ENCODE data around the gene SEC63. TPM values are rescaled to one million over a fixed set of nuclear protein-coding genes. Genes with fewer than 3 reads are reported as not detected.

SEC63 gene
- total RNA-seq, 1 experiment from 2014 or later = 16.7 TPM

DNA sequence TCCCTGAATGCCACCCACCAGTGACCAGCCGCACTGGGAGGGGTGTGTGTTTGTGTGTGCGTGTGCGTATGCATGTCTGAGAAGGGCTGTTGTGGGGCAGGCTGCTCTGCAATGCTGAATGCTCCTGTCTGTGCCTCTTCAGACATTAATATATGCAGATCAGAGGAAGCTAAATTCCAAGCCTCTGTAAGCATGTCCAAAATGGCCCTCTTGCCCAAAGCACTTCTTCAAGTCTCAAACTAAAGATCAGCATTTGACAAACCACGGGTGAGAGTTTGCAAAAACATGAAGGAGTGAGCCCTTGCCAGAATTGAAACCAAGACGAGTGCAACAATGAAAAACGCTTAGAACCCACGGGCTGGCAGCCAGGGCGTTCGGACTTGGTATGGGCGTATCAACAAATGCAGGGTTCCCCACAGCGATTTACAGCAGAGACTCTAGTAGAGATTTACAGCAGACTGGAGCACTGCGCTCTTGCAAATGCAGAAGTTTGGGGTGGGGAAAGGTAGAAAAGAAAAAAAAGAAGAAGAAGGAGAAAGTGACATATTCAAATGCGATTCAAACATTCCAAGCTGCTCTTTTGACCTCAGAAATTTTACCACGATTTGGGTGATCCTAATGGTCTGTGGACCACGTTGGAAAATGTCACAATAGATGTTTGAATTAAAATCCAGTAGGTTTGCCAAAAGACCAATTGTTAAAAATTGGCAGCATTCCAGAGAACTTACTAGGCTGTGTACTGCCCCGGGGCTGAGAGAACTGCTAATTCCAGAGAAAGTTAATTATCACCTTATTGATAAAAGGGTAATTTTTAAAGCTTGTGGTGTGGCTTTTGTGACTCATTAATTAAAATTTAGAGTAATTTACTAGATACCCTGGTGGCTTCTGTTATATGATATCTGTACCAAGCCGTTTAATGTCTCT is 137.4 kb downstream of the SEC63 start:
- peaks cover 12% of the 10 kb centered on the region for H3K27me3 ChIP-seq (replicated peaks)
- peak in 1 of 2 experiments; percentile 25 for DNase-seq (ENCODE audit: low read depth in 1 of 2, low spot score in 2 of 2)
- peak overlapping the region; percentile 11 for H3K4me3 ChIP-seq
- H3K36me3 ChIP-seq = no peaks in the 10 kb centered on the region
- H3K9me3 ChIP-seq (replicated peaks) = no peaks in the 10 kb centered on the region
- H3K27ac ChIP-seq = no peak overlapping the region
- peaks cover 12% of the 10 kb centered on the region for H3K4me1 ChIP-seq (replicated peaks)

- Histone ChIP-seq H3K36me3 (no peaks in the 10 kb centered on the region), H3K27ac (no peak overlapping the region), H3K9me3 (replicated peaks) (no peaks in the 10 kb centered on the region), H3K4me3 (no peak overlapping the region), H3K4me1 (replicated peaks) (peaks cover 12% of the 10 kb centered on the region), H3K27me3 (replicated peaks) (peaks cover 12% of the 10 kb centered on the region)
- no peak for DNase-seq (ENCODE audit: low read depth in 1 of 2, low spot score in 2 of 2)
Measured at GRCh38 chr6:107819964-107820337, 138.1 kb downstream of the SEC63 start.

- Histone ChIP-seq H3K27me3 (replicated peaks) (peaks cover 12% of the 10 kb centered on the region), H3K4me3 (no peak overlapping the region), H3K9me3 (replicated peaks) (no peaks in the 10 kb centered on the region), H3K27ac (no peak overlapping the region), H3K4me1 (replicated peaks) (peaks cover 12% of the 10 kb centered on the region), H3K36me3 (no peaks in the 10 kb centered on the region)
- DNase-seq (ENCODE audit: low read depth in 1 of 2, low spot score in 2 of 2) = no peak
Measured at GRCh38 chr6:107819217-107819616, 138.8 kb downstream of the SEC63 start.

DNA sequence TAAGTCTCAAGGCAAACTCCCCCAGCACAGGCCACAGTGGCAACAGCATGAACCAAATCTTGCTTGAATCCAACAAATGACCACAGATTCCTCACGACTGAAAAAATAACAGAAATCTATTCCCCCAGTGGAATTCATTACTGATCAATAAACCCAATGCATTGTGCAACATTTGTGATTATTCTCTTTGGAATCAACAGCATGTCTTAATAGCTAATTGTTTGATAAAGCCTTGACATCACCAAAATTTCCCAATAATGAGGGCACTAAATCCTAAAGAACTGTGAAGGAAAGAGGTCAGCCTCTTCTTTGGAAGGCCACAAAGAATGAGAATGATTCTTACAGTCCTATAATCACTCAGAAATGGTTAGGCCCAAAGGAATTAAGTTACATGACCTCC is 139.7 kb downstream of the SEC63 start:
- H3K4me3 ChIP-seq = no peak overlapping the region
- H3K36me3 ChIP-seq = no peaks in the 10 kb centered on the region
- no peak overlapping the region for H3K27ac ChIP-seq
- peaks cover 12% of the 10 kb centered on the region for H3K27me3 ChIP-seq (replicated peaks)
- no peak for DNase-seq (ENCODE audit: low read depth in 1 of 2, low spot score in 2 of 2)
- H3K4me1 ChIP-seq (replicated peaks) = peaks cover 12% of the 10 kb centered on the region
- H3K9me3 ChIP-seq (replicated peaks) = no peaks in the 10 kb centered on the region

DNA sequence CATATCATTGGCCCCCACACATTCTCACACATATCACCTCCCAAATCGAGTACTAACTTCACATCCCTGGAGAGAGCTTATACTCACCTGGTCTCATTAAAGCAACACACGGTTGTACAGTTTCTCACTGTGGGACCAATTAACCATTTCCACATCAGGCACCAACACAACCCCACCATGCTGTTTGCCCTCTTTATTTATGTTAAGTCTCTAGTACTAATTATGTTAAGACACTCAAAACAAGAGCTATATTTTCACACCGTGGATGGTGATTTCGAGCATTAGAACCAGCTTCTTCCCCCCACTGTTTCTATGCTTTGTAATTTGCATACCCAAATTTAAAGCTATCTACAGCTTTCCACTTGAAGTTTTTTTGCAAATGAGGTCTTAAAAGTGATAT is 140.2 kb downstream of the SEC63 start:
- Histone ChIP-seq H3K27ac (no peak overlapping the region), H3K4me3 (no peak overlapping the region), H3K27me3 (replicated peaks) (peaks cover 12% of the 10 kb centered on the region), H3K9me3 (replicated peaks) (no peaks in the 10 kb centered on the region), H3K4me1 (replicated peaks) (peaks cover 12% of the 10 kb centered on the region), H3K36me3 (no peaks in the 10 kb centered on the region)
- no peak for DNase-seq (ENCODE audit: low read depth in 1 of 2, low spot score in 2 of 2)

Other genes with a start within 250 kb of the SEC63 start
- gene SCML4, start 133.9 kb downstream of the SEC63 start, total RNA-seq (2014; rRNA removed; shearing (Covaris generic)) = not detected in 2 replicates
- 105 and 123 TPM in 2 replicates for gene OSTM1, start 116.5 kb upstream of the SEC63 start, total RNA-seq (2014; rRNA removed; shearing (Covaris generic))
- 0.03 and 0.81 TPM in 2 replicates for gene NR2E1, start 207.8 kb upstream of the SEC63 start, total RNA-seq (2014; rRNA removed; shearing (Covaris generic))